Activated T-helper 1 cell treated with anti-CD3 and anti-CD28 coated beads, Interleukin-12 subunit alpha, Interleukin-12 subunit beta, Interleukin-2, Interleukin-4 antibody, amounts not matched to agents 30 ng/mL and 10 ng/mL and 1 ng/mL, durations not matched to agents 14 hours and 24 hours and 36 hours (primary cell): Measurements from ENCODE around the gene PADI4. TPM values are rescaled to one million over a fixed set of nuclear protein-coding genes. Genes with fewer than 3 reads are reported as not detected.

Experiments used
- DNase-seq: peaks from one replicate; pipeline ENCODE4 v3.0.0; 2021; ENCODE audit warnings: low spot score
- H3K27ac Mint-ChIP-seq: one replicate; pipeline ENCODE4 v1.8.0; 2021; ENCODE audit warnings: mild to moderate bottlenecking, mixed read lengths
- H3K27me3 Mint-ChIP-seq: one replicate; pipeline ENCODE4 v1.8.0; 2022; ENCODE audit warnings: mild to moderate bottlenecking, moderate library complexity, mixed read lengths; ENCODE audit not compliant: insufficient read depth
- H3K36me3 Mint-ChIP-seq: one replicate; pipeline ENCODE4 v1.8.0; 2021; ENCODE audit warnings: low read depth, mixed read lengths
- H3K4me1 Mint-ChIP-seq: one replicate; pipeline ENCODE4 v1.8.0; 2021; ENCODE audit warnings: low read depth, mixed read lengths
- H3K4me3 Mint-ChIP-seq: one replicate; pipeline ENCODE4 v1.8.0; 2021; ENCODE audit warnings: mild to moderate bottlenecking, moderate library complexity, mixed read lengths
- H3K9me3 Mint-ChIP-seq: one replicate; pipeline ENCODE4 v1.8.0; 2021; ENCODE audit warnings: mixed read lengths
- intact Hi-C: fragments of 100-400 bp; cut with micrococcal nuclease; formaldehyde crosslinking; loops from one replicate; pipeline ENCODE4 v1.15.1; 2024
- total RNA-seq: library from RNA; stranded (reverse); gene quantifications from 2 replicates; pipeline ENCODE4 v1.2.3, GENCODE V29; 2022

Gene PADI4
- total RNA-seq, 1 donor from 2014 or later, result not detected

DNA sequence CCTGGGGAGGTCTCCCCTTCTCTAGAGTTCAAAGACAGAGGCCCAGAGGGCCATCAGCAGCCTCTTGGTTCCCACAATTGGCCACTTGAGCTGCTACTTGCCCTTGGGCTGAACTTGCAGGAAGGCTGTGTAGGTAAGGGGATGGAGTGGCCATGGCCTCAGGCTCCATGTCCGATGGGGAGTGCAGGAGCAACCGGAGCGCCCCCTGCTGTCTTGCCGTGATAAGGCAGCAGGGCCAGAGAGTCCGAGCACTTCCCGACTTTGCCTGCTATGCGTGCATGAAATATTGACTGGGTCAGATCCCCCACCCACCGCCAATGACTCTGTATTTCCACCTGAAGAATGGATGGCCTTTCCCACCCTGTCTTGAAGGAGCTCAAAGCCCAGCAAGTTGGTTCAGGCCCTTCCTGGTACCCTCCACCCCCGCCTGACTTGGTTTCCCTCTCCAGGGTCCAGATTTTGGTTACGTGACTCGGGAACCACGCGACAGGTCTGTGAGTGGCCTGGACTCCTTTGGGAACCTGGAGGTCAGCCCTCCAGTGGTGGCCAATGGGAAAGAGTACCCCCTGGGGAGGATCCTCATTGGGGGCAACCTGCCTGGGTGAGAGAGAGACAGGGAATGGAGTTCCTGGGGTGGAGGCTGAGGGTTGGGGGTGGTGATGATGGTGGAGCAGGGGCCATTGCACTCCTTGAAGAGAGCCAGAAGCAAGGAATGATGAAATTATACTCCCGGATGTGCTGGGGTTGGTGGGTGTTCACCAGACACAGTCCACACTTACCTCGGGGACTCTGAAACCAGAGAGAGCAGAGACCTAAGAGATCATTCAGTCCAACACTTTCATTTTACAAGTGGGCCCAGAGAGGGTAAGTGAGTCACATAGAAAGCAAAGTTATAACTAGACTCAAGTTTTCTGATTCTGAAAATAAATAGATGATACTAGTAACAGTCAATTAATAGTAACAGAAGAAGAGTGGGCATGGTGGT lies 33.5 kb upstream of the PADI4 start:
- H3K36me3 Mint-ChIP-seq, result no peaks in the 10 kb centered on the region
- no peaks in the 10 kb centered on the region for H3K27me3 Mint-ChIP-seq
- H3K27ac Mint-ChIP-seq, result no peak overlapping the region
- no peaks in the 10 kb centered on the region for H3K9me3 Mint-ChIP-seq
- no peak for DNase-seq
- H3K4me3 Mint-ChIP-seq, result no peak overlapping the region
- intact Hi-C loops, result no loop called here
- H3K4me1 Mint-ChIP-seq, result no peaks in the 10 kb centered on the region

DNA sequence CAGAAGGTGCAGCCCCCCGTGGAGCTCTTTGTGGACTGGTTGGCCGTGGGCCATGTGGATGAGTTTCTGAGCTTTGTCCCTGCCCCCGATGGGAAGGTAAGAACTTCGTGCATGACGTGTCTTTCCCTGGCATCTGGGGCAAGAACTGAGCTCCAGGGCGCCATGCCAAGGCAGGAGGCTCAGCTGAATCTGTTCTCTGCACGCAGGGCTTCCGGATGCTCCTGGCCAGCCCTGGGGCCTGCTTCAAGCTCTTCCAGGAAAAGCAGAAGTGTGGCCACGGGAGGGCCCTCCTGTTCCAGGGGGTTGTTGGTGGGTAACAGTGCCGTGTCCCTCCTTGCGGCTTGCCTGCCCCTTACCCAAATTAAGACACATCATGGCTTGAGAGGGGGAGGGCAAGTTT lies 31.4 kb upstream of the PADI4 start:
- Mint-ChIP-seq H3K4me1 (no peaks in the 10 kb centered on the region), H3K9me3 (no peaks in the 10 kb centered on the region), H3K36me3 (no peaks in the 10 kb centered on the region), H3K4me3 (no peak overlapping the region), H3K27ac (no peak overlapping the region), H3K27me3 (no peaks in the 10 kb centered on the region)
- intact Hi-C loops, result no loop called here
- no peak for DNase-seq

DNA sequence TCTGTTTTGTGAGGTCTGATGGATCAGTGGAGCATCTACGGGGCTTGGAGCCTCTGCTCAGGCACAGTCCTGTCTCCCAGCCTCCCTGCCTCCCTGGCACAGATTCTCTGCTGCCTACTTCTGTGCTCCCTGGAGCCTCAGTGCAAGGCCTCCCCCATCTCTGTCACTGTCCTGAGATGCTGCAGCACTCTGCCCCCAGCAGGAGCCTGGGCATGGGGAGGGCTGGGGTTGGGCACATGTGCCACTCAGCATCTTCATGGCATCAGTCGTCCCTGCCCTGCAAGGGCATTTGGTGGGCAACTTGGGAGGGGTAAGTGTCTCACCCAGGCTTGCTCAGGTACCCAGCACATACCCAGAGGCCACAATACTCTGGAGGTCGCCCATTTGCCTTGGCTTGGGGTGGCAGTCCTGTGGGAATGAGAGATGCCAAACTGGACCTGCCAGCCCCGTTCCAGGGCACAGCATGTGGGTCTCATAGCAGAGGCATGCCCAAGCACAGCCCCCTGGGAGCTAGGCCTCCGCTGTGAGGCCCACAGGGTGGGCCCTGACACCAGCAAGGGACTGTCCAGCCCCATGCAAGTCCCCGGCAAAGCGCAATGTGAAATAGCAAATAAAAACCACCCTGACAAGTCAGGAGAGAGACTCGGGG lies 30.4 kb upstream of the PADI4 start:
- H3K9me3 Mint-ChIP-seq, result no peaks in the 10 kb centered on the region
- H3K27ac Mint-ChIP-seq, result no peak overlapping the region
- no peak overlapping the region for H3K4me3 Mint-ChIP-seq
- no peaks in the 10 kb centered on the region for H3K36me3 Mint-ChIP-seq
- peaks cover 4% of the 10 kb centered on the region for H3K27me3 Mint-ChIP-seq
- H3K4me1 Mint-ChIP-seq, result no peaks in the 10 kb centered on the region
- DNase-seq, result no peak
- intact Hi-C loops, result no loop called here

DNA sequence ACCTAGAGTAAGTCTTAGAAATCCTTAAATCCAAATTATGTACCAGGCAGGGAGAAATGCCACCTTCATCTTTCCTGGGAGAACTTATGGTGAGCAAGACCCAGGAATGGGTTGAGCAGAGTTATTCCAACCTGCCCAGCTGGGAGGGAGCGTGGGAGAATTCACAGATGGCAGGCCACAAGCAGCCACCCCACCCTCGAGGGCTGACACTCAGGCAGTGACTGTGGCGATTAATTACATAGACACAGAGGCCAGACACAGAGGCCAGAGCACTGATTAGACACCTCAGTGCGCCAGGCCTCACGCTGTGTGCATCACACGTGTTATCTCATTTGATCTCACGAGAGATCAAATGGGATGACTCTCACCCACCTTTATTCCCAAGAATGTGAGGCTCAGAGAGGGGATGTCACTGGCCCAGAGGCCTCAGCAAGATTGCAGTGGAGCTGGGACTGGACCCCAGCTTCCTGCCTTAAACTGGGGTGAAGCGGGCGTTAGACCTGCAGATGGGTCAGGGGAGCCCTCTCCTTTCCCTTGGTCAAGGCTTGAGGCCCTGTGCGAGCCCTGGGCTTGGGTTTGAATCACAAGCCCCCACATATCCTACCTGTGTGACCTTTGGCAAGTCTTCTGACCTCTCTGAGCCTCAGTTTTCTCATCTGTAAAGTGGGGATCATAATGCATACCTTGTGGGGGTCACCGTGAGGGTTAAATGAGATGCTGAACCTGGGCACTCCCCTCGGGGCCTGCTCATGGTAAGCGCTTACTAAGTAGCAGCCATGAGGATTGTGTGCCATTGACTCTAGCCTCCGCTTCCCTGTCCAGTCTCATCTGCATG lies 28.8 kb upstream of the PADI4 start:
- Mint-ChIP-seq H3K9me3 (no peaks in the 10 kb centered on the region), H3K27ac (no peak overlapping the region), H3K4me1 (no peaks in the 10 kb centered on the region)

DNA sequence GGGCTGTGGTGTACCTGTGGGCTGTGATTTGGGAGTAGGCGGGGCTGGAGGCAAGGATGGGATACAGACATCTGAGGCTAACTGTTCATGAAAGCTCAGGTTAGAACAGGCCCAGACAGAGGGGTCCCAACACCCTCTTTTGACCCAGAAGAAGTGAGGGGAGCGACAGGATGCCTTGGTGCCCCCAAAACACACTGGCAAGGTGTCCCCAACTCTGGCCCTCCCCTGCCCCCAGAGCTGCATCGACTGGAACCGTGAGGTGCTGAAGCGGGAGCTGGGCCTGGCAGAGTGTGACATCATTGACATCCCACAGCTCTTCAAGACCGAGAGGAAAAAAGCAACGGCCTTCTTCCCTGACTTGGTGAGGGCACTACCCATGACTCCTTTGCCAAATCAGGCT lies 27.6 kb upstream of the PADI4 start:
- Mint-ChIP-seq H3K4me3 (no peak overlapping the region), H3K27me3 (peaks cover 4% of the 10 kb centered on the region), H3K27ac (no peak overlapping the region), H3K9me3 (no peaks in the 10 kb centered on the region), H3K36me3 (no peaks in the 10 kb centered on the region), H3K4me1 (no peaks in the 10 kb centered on the region)
- intact Hi-C loops, result no loop called here
- DNase-seq, result no peak

More for the DNA sequence above, 28.8 kb upstream of the PADI4 start:
- H3K4me3 Mint-ChIP-seq, result no peak overlapping the region
- DNase-seq, result no peak
- peaks cover 4% of the 10 kb centered on the region for H3K27me3 Mint-ChIP-seq
- H3K36me3 Mint-ChIP-seq, result no peaks in the 10 kb centered on the region
- intact Hi-C loops, result no loop called here

DNA sequence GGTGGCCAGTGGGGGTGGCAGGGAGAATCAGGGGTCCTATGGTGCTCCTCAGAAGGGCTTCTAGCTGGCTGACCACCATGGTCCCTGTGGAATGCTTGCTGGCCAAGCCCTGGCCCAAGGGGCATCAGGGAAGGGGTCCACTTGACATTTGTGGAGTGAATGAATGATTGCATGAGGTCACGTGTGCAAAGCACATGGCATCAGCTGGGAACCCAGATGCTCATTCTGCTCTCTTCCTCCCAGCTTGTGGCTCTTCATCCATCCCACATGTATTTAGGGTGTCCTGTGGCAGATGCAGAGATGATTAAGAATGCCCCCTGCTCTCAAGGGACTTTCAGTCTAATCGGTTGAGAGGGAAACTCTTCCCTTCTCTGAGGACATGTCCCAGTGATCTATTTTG lies 27.1 kb upstream of the PADI4 start:
- intact Hi-C loops, result no loop called here
- Mint-ChIP-seq H3K4me3 (no peak overlapping the region), H3K36me3 (no peaks in the 10 kb centered on the region), H3K9me3 (no peaks in the 10 kb centered on the region), H3K27ac (no peak overlapping the region), H3K4me1 (no peaks in the 10 kb centered on the region), H3K27me3 (peaks cover 4% of the 10 kb centered on the region)
- no peak for DNase-seq

DNA sequence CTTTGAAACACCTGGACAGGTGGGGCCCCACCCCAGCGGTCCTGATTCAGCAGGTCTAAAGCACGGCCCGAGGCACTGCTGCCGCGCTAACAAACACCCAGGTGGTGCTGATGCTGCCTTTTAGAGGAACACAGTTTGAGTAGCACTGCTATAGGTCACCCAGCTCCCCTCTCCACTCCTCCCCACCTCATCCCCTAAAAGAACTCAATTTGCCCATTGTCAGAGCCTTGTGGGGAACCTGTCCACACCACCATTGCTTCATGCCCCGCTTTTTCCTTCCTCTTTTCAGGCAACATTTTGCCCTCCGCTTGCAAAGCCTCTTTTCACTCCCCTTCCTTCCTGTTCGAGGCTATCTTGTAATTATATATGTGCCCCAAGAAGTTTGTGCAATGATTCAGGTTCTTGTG lies 26.2 kb upstream of the PADI4 start:
- Mint-ChIP-seq H3K36me3 (no peaks in the 10 kb centered on the region), H3K9me3 (no peaks in the 10 kb centered on the region), H3K27me3 (peaks cover 4% of the 10 kb centered on the region), H3K4me3 (no peak overlapping the region), H3K27ac (no peak overlapping the region), H3K4me1 (no peaks in the 10 kb centered on the region)
- no peak for DNase-seq
- intact Hi-C loops, result no loop called here

DNA sequence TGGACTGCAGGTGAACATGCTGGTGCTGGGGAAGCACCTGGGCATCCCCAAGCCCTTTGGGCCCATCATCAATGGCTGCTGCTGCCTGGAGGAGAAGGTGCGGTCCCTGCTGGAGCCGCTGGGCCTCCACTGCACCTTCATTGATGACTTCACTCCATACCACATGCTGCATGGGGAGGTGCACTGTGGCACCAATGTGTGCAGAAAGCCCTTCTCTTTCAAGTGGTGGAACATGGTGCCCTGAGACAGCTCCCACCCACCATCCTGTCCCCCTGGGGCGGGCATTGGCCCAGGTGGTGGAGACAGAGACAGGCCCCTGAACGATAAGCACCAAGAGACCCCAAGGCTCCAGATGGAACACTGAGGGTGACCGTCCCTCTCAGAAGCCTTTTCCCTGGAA lies 25.2 kb upstream of the PADI4 start:
- Mint-ChIP-seq H3K36me3 (no peaks in the 10 kb centered on the region), H3K27me3 (peaks cover 4% of the 10 kb centered on the region), H3K27ac (no peak overlapping the region), H3K4me3 (no peak overlapping the region), H3K9me3 (no peaks in the 10 kb centered on the region), H3K4me1 (no peaks in the 10 kb centered on the region)
- intact Hi-C loops, result no loop called here
- no peak for DNase-seq

DNA sequence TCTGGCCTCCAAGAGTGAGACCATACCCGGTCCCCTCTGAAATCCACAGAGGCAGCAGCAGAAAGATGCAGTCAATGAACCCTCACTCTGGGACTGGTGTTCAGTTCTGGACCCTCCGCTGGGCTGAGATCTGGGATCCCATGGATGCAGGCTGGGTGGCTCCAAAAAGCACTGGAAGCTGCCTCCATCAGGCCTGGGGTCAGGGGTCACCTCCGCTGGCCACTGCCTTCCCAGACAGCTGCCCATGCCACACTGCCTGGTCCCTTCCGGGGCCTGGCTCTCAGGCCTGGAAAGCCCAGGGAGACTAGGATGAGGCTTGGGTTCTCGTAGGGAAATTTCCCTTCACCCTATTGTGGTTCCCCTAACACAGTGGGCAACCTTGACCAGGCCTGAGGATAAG lies 21.4 kb upstream of the PADI4 start:
- intact Hi-C loops, result no loop called here
- Mint-ChIP-seq H3K27me3 (peaks cover 11% of the 10 kb centered on the region), H3K27ac (no peak overlapping the region), H3K4me3 (no peak overlapping the region), H3K4me1 (no peaks in the 10 kb centered on the region), H3K36me3 (no peaks in the 10 kb centered on the region), H3K9me3 (no peaks in the 10 kb centered on the region)
- DNase-seq, result no peak

DNA sequence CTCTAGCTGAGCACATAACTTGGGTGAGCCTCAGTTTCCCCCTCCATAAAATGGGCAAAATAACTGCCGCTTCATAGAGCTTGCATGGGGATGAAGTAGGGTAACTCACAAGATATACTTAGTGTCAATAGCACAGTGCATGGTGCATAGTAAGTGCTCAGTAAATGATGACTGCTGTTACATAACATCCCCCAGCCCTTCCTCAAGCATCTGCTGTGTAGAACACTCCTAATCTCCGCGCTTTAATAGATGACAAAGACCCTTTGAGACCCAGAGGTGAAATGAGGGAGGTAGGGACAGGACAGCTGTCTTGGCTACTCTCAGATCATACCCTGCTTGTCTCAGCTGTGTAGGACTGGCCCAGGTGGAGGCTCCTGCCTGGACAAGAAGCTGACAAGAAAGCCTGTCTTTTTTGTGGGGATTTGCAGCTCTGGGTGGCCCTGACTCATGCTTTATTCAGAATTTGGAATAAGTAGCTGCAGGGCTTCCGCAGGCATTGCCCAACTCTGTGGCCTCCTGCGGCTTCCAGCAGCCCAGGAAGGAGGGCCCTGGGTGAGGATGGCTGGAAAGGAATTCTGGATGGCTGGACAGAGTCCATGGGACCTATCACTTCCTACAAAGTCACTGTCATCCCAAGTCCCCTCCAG lies 20.7 kb upstream of the PADI4 start:
- Mint-ChIP-seq H3K27me3 (peaks cover 7% of the 10 kb centered on the region), H3K36me3 (no peaks in the 10 kb centered on the region), H3K4me3 (no peak overlapping the region), H3K27ac (no peak overlapping the region), H3K9me3 (no peaks in the 10 kb centered on the region), H3K4me1 (no peaks in the 10 kb centered on the region)
- DNase-seq, result no peak
- intact Hi-C loops, result no loop called here

DNA sequence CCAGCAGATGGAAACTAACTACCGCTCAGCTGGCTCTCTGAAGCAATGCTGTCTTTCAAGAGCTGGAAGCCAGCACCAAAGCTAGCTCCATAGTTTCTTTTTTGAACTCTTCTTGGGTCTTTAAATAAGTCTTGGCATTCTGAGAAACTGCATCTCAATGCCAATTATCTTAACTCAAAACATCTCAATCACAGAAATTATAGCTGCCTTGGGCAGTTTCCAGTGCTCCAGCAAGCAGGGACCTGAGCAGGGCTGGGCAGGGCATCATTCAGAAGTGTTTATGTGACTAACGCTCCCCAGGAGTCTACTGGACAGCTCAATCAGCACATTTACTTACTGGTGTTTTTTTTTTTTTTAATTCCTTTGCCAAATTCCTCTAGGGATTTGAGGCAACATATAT lies 18.3 kb upstream of the PADI4 start:
- no peak overlapping the region for H3K4me3 Mint-ChIP-seq
- H3K36me3 Mint-ChIP-seq, result no peaks in the 10 kb centered on the region
- H3K4me1 Mint-ChIP-seq, result no peaks in the 10 kb centered on the region

DNA sequence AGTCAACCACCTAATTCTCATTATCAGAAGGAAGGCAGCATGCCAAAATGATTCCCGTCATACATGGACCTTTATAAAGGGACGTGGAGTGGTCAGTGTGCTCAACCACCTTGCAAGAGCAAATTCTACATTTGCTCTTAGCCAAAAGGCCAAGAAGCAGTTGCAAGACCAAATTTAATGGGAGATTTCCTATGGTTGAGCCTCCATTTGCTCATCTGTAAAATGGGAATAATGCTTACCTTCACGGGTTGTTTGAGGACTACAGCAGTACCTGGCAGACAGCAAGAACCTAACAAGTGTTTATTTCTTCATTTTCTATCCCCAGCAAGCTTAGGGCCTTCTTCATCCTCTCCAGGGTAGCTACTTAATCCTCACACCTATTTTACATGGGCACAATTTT lies 17.4 kb upstream of the PADI4 start:
- Mint-ChIP-seq H3K4me1 (no peaks in the 10 kb centered on the region), H3K9me3 (no peaks in the 10 kb centered on the region), H3K27me3 (peaks cover 7% of the 10 kb centered on the region), H3K4me3 (no peak overlapping the region), H3K36me3 (no peaks in the 10 kb centered on the region), H3K27ac (no peak overlapping the region)
- intact Hi-C loops, result no loop called here
- no peak for DNase-seq

More for the DNA sequence above, 18.3 kb upstream of the PADI4 start:
- H3K27ac Mint-ChIP-seq, result no peak overlapping the region
- H3K27me3 Mint-ChIP-seq, result peaks cover 7% of the 10 kb centered on the region
- no peaks in the 10 kb centered on the region for H3K9me3 Mint-ChIP-seq
- DNase-seq, result no peak
- intact Hi-C loops, result no loop called here
